Fibroblast of lung (primary cell): ENCODE measurements around the gene GRB10. TPM values are rescaled to one million over a fixed set of nuclear protein-coding genes. Genes with fewer than 3 reads are reported as not detected.

Experiments used
- DNase-seq, 2 donors: peaks; one replicate each; pipeline versions ENCODE4 v3.0.0 to v3.0.0-alpha.2; 2010; ENCODE audit warnings: low read depth in 2 of 2
- H2AFZ ChIP-seq: 2 replicates; pipeline ENCODE4 v1.5.1; 2012; ENCODE audit warnings: low read length, control low read depth, inconsistent platforms
- H3K27ac ChIP-seq: 2 replicates; pipeline ENCODE4 v1.5.1; 2011; ENCODE audit warnings: low read length, control low read depth; ENCODE audit not compliant: insufficient read depth
- H3K27me3 ChIP-seq: 2 replicates; pipeline ENCODE4 v1.5.1; 2011; ENCODE audit warnings: mild to moderate bottlenecking, low read length; ENCODE audit not compliant: control insufficient read depth, insufficient read depth
- H3K36me3 ChIP-seq: 2 replicates; pipeline ENCODE4 v1.5.1; 2011; ENCODE audit warnings: low read length; ENCODE audit not compliant: control insufficient read depth, insufficient read depth
- H3K4me1 ChIP-seq: 2 replicates; pipeline ENCODE4 v1.5.1; 2011; ENCODE audit warnings: low read length; ENCODE audit not compliant: control insufficient read depth, insufficient read depth; ENCODE audit errors: extremely low read depth
- H3K4me2 ChIP-seq: 2 replicates; pipeline ENCODE4 v1.5.1; 2011; ENCODE audit warnings: low read length, control low read depth; ENCODE audit not compliant: insufficient read depth; ENCODE audit errors: extremely low read depth
- H3K4me3 ChIP-seq, 4 experiments: fragments of 200-600 bp in 1 of 4; sonication (generic) in 1 of 4; replicated peaks in 1 of 4; 2 replicates each; pipeline ENCODE4 v1.5.1; 2011 to 2016; ENCODE audit warnings: low read length in 4 of 4, low read depth in 3 of 4, mild to moderate bottlenecking in 3 of 4, control low read depth in 2 of 4, inconsistent platforms in 1 of 4, mixed read lengths in 1 of 4; ENCODE audit not compliant: insufficient read depth in 1 of 4; ENCODE audit errors: control extremely low read depth in 1 of 4
- H3K79me2 ChIP-seq: 2 replicates; pipeline ENCODE4 v1.5.1; 2012; ENCODE audit warnings: mild to moderate bottlenecking, low read length, inconsistent platforms; ENCODE audit not compliant: control insufficient read depth, insufficient read depth
- H3K9ac ChIP-seq: 2 replicates; pipeline ENCODE4 v1.5.1; 2011; ENCODE audit warnings: mild to moderate bottlenecking, low read length, control low read depth; ENCODE audit not compliant: insufficient read depth
- H3K9me3 ChIP-seq: 2 replicates; pipeline ENCODE4 v1.5.1; 2012; ENCODE audit warnings: low read depth, low read length; ENCODE audit not compliant: control insufficient read depth, insufficient read depth
- H4K20me1 ChIP-seq: 2 replicates; pipeline ENCODE4 v1.5.1; 2011; ENCODE audit warnings: low read length; ENCODE audit not compliant: control insufficient read depth, insufficient read depth; ENCODE audit errors: extremely low read depth
- EZH2 ChIP-seq: IDR thresholded peaks from 2 replicates; pipeline ENCODE4 v1.5.1; 2012; ENCODE audit warnings: low read length, control low read depth, mild to moderate bottlenecking; ENCODE audit errors: missing control alignments
- polyA plus RNA-seq, 2 donors: library from polyadenylated mRNA; depleted of rRNA in 1 of 2; stranded (reverse) in 1 of 2; unstranded in 1 of 2; fragments of >200 nt; gene quantifications; 2 replicates each; pipeline ENCODE4 v1.2.1, GENCODE V29; 2011 to 2012; ENCODE audit warnings: missing spikeins in 1 of 2
- total RNA-seq: library from RNA; depleted of rRNA; stranded (reverse); fragments of >200 nt; gene quantifications from 2 replicates; pipeline ENCODE4 v1.2.1, GENCODE V29; 2014
- TF ChIP-seq, protein P1 (sequence below), 2 donors: IDR thresholded peaks in 1 of 2; conservative IDR thresholded peaks in 1 of 2; 1 replicate in 1 of 2; 2 replicates in 1 of 2; pipeline ENCODE4 v1.5.1; 2011 to 2012; ENCODE audit warnings: low read length in 2 of 2, control low read depth in 1 of 2, inconsistent platforms in 1 of 2, low read depth in 1 of 2, mild to moderate bottlenecking in 1 of 2

The GRB10 gene
- total and polyA plus RNA-seq, 2 donors (not counting 1 experiment from before 2014, with no cell fraction given) = 11.1 to 64.1 TPM

DNA sequence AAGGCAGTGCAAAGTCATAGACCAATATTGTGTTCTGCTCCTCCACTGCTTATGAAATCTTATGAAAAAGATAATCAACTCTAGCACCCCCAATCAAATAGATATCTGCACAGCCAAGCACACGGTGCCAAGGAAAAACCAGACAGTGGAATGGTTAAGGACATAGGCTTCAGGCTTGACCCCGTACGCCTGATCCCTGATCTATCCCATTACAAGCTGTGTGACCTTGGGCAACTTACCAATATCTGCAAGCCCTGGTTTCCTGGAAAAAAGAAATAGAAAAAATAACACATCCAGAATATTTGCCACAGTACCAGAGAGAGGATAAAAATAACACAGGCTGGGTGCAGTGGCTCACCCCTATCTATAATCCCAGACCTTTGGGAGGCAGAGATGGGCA is 56.9 kb downstream of the GRB10 start:
- Histone ChIP-seq H3K36me3 (no peaks in the 10 kb centered on the region), H3K4me3 (no peak overlapping the region), H3K4me2 (no peak overlapping the region), H2AFZ (no peak overlapping the region), H3K9ac (no peak overlapping the region), H3K27me3 (no peaks in the 10 kb centered on the region), H3K4me1 (peaks cover 10% of the 10 kb centered on the region), H3K27ac (no peak overlapping the region), H3K9me3 (no peaks in the 10 kb centered on the region), H3K79me2 (peaks cover 1% of the 10 kb centered on the region), H4K20me1 (no peaks in the 10 kb centered on the region)
- TF ChIP-seq, protein P1, sequence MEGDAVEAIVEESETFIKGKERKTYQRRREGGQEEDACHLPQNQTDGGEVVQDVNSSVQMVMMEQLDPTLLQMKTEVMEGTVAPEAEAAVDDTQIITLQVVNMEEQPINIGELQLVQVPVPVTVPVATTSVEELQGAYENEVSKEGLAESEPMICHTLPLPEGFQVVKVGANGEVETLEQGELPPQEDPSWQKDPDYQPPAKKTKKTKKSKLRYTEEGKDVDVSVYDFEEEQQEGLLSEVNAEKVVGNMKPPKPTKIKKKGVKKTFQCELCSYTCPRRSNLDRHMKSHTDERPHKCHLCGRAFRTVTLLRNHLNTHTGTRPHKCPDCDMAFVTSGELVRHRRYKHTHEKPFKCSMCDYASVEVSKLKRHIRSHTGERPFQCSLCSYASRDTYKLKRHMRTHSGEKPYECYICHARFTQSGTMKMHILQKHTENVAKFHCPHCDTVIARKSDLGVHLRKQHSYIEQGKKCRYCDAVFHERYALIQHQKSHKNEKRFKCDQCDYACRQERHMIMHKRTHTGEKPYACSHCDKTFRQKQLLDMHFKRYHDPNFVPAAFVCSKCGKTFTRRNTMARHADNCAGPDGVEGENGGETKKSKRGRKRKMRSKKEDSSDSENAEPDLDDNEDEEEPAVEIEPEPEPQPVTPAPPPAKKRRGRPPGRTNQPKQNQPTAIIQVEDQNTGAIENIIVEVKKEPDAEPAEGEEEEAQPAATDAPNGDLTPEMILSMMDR (conservative IDR thresholded peaks at IDR 0.05 in 1 of 2, IDR thresholded peaks at IDR 0.05 in 1 of 2; ENCODE audit: low read depth in 1 of 2, low read length in 2 of 2) = no peak
- TF ChIP-seq EZH2 = no peak
- DNase-seq = no peak

DNA sequence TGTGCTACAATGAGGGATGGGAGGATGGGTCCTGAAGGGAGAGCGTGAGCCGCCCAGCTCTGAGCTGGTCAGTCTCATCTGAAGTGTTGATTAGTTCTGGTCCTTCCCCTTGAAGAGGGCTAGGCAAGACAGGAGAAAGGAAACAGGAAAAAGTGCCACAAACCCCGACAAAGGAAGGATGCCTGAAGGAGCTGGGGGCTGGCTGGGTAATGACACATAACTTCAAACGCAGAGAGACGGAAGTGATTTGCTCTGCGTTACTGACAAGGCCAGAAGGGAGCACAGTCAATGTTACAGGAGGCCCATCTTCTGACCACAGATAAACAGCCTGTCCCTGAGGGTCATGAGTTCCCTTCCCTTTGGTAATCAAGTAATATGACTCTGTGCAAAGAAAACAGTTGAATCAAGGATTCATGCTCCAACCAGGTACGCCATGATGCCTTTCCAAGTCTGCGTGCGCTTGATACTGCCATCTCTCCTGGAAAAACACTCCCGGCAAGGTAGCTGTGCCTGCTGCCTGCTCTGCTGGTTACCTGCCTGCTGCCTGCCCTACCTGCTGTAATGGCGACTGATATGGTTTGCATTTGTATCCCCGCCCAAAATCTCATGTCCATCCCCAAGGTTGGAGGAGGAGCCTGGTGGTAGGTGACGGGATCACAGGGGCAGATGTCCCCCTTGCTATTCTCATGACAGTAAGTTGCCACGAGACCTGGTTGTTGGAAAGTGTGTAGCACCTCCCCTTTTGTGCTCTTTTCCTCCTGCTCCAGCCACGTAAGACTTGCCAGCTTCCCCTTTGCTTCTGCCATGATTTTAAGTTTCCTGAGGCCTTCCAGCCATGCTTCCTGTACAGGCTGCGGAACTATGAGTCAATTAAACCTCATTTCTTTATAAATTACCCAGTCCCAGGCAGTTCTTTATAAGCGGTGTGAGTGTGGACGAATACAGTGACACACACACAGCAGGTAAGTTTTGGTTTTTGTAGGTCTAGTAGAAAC is 57.9 kb downstream of the GRB10 start:
- Histone ChIP-seq H3K4me2 (no peak overlapping the region), H3K27ac (no peak overlapping the region), H4K20me1 (no peaks in the 10 kb centered on the region), H2AFZ (no peak overlapping the region), H3K9me3 (no peaks in the 10 kb centered on the region), H3K27me3 (no peaks in the 10 kb centered on the region), H3K9ac (no peak overlapping the region), H3K36me3 (no peaks in the 10 kb centered on the region), H3K4me1 (peaks cover 5% of the 10 kb centered on the region), H3K4me3 (no peak overlapping the region), H3K79me2 (peaks cover 1% of the 10 kb centered on the region)
- no peak for DNase-seq
- TF ChIP-seq EZH2 = no peak
- TF ChIP-seq, protein P1 (conservative IDR thresholded peaks at IDR 0.05 in 1 of 2, IDR thresholded peaks at IDR 0.05 in 1 of 2; ENCODE audit: low read depth in 1 of 2, low read length in 2 of 2) = no peak

DNA sequence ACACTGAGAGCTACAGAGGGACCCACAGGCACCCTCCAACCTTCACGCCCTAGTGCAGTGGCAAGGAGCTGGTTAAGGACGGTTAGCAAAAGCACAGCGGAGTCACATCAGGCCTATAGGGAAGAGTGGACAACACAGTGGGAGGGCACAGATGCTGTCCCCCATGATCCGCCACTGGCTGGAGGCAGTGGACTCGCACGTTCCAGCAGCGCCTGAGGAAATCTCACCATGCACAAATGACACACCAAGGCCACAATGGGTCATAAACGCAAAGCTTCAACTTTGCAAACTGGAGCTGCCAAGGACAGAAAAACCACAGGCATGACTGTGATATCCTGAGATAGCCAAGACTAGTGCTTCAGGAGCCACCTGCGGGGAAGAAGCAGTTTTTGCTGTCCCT is 58.8 kb downstream of the GRB10 start:
- Histone ChIP-seq H3K4me2 (no peak overlapping the region), H3K79me2 (peaks cover 1% of the 10 kb centered on the region), H3K9me3 (no peaks in the 10 kb centered on the region), H2AFZ (no peak overlapping the region), H3K36me3 (no peaks in the 10 kb centered on the region), H4K20me1 (no peaks in the 10 kb centered on the region), H3K4me1 (peaks cover 3% of the 10 kb centered on the region), H3K27ac (no peak overlapping the region), H3K27me3 (no peaks in the 10 kb centered on the region), H3K4me3 (no peak overlapping the region), H3K9ac (no peak overlapping the region)
- no peak for DNase-seq
- TF ChIP-seq, protein P1 (conservative IDR thresholded peaks at IDR 0.05 in 1 of 2, IDR thresholded peaks at IDR 0.05 in 1 of 2; ENCODE audit: low read depth in 1 of 2, low read length in 2 of 2) = no peak
- TF ChIP-seq EZH2 = no peak
